Measurements from ENCODE around the gene FRMD4A.
"Not testable (repeated sequence)": the region's sequence is repeated elsewhere in the genome, so short reads cannot be mapped to it uniquely, and the experiment has no call there.

Gene FRMD4A

DNA sequence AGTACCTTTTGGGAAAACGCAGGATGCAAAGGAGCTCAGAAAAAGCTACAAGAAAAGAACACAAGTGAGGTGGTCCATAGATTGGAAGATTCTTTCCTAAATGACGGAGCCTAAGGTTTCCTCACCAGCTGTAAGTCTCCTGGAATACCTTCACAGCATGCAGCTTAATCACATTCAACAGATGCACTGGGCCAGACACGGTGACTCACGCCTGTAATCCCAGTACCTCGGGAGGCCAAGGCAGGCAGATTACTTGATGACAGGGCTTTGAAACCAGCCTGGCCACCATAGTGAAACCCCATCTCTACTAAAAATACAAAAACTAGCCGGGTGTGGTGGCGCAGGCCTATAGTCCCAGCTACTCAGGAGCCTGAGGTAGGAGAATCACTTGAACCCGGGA, 228.7 kb downstream of the FRMD4A start:
- DNase-seq (ENCODE audit: low read depth in 2 of 2): no peak

DNA sequence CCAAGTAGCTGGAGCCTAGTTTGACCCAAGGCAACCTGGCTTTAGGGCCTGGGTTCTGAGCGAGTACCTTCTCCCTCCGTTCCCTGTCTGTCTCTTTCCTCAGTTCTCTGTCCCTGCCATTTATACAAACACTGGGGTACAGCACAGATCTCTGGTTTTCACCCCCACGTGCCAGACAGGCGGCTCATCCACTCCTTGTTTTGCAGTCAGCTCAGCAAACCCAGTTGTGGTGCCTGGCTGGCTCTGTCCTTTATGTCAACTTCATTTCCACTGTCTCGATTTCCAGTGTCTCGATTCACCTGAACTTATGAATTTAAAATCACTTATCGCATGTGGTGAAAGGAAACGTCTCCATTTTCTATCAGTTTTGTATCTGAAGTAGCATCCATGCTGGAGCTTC, 230.8 kb downstream of the FRMD4A start:
- DNase-seq (ENCODE audit: low read depth in 2 of 2): no peak

DNA sequence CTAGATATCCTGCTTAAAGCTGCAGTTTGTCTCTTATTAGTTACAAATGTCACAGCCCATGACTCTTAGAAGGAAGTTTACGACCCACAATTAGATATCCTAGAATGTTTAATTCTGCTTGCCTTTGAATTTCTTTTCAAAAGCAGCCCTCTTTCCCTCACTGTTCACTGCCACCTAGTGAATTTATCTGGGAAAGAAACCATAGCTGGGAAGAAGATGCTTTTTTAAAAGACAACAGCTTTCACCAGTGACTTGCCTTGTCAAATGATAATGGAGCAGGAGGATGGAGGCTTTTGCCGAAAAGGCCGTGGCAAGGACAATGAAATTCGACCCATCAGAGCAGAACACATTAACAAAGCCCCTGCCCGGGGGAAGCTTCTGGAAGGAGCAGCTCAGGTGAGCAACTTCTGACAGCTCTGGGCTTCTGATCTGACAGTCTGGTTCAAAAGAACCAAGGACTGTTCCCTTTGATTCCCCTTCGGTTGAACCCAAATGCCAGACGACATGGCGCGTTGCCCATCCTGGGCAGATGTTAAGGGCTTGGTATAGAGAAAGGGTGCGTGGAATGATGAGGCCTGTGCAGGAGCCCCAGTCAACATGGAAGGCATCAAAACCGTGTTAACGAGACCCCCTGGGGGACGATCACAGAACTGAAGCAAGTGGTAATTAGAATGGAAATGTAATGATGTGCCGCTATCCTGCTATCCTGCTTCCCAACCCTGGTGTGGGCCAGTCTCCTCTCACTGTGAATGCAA, 236.8 kb downstream of the FRMD4A start:
- no peak for DNase-seq (ENCODE audit: low read depth in 2 of 2)

DNA sequence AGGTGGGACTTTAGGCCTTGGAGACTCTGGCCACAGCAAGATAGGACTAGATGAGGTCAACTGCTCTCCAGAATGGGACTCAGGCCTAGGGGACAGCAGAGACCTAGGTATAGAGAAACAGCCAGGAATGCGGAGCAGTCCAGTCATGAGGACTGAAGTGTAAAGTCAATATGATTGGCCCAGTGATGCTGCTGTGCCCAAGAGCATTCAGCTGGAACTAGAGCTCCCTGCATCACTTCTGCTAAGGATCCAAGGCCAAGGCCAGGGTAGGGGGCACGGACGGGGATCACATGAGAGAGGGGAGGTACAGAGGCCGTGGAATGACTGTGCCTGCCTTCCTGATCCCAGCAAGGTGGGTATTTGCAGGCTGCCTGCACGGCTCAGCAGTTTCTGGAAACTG, 237.9 kb downstream of the FRMD4A start:
- DNase-seq (ENCODE audit: low read depth in 2 of 2): no peak

DNA sequence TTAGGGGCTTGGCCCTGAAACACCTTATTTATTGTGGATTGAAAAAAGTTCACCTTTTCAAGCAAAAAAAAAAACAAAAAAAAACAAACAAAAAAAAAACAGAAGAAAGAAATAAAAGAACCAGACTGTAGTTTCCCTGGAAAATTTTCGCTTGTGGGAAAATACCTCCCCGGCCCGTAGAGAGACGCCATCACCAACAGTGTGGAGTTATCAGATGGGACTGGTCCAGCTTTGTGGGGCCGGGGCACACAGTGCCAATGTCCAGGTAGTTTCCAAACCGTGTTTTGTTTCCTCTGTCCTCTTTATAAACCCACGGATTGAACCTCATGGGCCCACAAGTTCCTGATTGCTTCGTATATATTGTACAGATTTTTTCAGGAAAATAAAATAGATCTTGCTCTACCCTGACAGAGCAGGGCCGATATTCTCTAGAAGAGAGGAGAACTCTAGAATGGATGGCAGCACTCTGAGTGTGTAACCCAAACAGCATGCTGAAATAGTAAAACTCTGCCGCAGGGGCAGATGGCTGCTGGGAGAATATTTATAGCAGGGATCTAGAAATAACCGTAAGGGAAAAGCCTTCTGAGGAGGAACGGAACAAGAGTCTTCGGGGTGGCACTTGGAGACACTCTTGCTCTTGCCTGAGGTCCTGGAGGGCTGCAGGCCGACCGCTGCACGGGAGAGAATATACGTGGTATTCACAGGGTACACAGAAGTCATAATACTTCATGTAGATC, 241.0 kb downstream of the FRMD4A start:
- no peak for DNase-seq (ENCODE audit: low read depth in 2 of 2)

DNA sequence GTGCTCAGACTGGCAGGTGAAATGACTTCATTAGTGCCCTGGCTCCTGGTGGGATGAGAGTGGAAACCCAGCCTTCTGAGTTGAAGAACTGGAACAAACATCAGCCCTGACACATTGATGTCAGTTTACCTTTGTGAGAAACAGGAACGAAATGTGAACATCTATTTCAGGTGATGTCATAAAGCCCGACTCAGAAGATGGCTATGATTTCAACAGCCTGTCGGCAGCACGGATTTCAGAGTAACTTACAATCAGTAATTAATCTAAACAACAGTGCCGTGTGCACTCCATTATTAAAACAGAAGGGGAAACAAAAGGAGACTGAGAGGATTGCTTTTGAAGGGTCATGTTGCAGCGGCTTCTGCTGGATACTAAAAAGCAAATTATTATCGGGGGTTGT, 243.2 kb downstream of the FRMD4A start:
- no peak for DNase-seq (ENCODE audit: low read depth in 2 of 2)

DNA sequence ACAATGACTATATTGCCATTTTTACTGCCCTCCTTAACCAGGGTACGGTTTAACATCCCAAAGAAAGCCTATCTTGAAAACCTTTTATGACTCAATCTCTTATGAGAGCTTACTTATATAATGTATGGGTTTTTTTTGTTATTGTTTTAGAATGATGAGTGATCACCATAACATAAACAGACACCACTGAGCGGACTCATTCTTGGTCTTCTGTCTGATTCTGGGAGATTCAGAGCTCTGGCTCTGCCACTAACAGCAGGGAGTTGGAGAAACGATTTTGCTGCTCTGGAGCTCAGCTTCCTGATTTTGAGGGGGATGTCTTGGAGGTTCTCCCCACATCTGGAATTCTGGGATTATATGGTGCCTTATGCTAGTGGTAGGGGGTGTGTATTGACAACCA, 244.1 kb downstream of the FRMD4A start:
- no peak for DNase-seq (ENCODE audit: low read depth in 2 of 2)

DNA sequence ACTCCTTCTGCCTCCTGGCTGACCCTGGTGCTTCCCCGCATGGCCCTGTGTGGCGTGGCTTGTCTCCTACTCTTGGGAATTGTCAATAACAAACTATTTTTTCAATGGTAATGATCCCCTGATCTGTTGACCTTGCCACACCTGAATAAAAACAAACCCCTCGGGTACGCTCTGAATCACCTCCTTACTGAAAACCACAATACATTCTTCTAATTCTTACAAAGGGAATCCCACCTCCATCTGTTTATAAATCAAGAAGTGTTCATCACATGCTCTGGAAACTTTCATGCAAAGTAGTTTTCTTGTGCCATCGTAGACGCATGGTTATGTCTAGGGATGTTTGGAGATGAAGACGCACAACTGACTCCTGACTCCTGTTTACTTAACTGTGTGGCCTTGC, 245.8 kb downstream of the FRMD4A start:
- no peak for DNase-seq (ENCODE audit: low read depth in 2 of 2)

DNA sequence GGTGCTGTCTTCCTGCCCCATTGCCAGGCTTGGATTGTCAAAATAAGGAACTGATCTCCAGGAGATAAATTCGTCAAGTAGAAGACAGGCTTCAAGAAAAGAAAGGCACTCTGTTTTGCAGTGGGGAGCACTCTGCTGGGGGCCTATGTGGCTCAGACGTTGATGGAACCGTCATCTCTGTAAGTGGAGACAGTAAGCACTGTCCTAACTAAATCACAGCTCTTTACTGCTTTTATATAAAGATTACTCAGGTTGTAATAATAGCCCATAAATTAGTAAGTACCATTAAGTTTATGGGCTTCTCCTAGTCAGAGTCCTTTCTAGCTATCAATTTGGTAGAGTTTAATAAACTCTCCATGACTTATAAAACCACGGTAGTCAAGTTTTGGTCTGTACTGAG, 249.9 kb downstream of the FRMD4A start:
- no peak for DNase-seq (ENCODE audit: low read depth in 2 of 2)

DNA sequence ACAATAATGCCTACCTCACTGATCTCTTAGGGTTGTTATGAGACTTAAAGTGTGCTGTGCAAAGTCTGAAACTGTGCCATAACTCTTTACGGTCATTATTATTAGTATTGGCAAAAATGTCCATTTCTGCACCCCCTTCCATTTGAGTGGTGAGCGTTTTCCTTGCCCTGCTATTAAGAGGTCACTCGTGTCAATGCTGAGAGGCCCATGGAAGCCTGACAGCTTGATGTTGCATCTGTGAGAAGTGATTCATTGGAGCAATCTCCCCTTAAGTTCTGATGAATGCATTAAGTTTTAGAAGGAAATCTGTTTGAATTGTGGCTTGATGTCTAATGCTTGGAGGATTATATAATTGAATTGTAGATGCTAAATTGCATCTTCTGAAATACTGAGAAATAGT, 253.3 kb downstream of the FRMD4A start:
- DNase-seq (ENCODE audit: low read depth in 2 of 2): no peak

DNA sequence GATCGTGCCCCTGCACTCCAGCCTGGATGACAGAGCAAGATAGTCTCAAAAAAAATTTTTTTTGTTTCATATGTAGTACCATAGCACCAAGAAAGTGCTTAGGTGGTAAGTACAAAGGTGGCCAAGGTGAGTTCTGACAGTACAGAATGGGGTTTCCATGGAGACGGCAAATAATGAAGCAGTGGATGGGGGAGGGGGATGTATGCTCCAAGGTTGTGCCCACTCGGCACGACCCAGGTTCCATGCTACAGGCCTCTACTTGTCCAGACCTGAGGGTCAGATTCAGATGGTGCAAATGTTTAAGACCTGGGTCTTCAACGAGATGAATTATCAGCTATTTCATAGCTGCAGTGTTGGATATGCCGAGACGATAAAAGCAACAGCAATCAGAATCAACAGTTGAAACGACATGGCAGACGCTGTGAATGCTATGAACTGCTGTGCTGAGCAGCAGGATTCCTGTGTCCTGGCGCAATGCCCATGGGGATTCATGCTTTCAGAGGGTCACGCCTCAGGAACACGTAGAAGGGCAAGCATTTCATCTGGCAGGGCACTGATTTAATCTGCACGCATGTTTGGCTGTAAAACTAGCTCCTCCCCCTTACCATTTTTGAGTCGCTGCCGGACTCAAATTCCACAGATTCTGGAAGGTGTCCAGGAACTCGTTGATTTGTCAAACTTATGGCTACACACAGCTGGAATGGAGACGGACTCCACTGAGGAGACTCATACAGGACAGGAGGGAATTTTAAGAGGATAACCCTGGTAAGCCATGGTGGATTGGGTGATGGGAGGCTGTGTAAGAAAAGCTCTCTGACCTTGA, 256.5 kb downstream of the FRMD4A start:
- DNase-seq (ENCODE audit: low read depth in 2 of 2): no peak

DNA sequence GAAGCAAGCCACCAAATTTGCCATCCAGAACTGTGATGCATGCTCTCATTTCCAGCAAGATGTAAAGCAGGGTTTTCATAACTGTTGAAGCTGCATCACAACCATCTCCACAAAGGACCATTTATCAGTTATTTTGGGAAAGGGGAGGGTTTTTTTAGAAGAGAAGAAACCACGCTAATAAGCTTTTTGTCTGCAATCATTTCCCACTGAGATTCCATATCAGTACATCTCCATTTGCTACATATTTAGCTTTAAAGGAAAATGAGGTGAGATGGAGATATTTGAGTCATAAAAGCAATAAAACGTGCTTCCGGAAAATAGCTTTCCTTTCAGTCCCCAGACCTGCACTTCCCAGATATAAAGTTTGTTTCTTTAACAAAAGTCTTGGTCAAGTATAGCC, 258.2 kb downstream of the FRMD4A start:
- DNase-seq (ENCODE audit: low read depth in 2 of 2): no peak

DNA sequence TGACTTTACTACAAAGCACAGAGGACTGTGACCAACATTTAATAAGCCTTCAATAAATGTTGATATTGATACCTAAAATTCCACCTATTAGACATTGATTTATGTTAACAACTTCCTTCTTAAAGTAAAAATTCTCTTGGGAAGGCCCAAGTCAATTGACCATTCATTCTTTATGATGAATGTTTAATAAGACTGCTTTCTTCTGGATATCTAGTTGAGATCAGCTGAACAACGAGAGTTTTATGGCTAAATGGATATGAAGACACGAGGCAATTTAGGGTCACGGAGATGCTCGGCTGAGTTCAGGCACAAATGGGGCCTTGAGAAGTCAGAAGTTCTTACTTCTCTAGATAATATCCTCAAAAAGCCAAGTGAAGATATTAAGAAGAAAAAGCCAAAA, 258.8 kb downstream of the FRMD4A start:
- DNase-seq (ENCODE audit: low read depth in 2 of 2): no peak

DNA sequence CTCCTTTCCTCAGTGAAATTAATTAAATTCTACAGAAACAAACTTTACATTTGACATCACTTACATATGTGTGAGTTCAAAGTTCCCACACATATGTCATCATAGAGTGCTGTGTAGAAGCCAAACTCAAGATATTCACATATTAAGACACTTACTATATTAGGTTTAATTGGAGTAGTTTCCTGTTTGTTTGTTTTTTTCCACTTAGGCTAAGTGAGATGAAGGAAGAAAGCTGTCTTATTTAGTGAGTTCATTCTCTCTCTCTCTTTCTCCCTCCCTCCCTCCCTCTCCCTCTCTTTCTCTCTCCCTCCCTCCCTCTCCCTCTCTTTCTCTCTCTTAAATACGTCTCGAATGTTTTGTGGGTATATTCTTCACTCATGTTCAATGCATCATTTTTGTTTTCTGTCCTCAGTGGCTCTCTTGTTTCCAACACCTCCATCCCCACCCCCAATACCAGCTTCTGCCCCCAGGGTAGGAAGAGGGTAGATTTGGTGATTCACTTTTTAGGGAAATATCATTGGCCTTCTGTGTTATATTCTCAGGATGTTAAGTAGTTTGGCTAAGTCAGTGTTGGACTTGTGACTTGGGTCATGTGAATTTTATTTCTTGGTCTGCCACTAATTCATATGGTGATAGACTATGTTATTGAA, 262.0 kb downstream of the FRMD4A start:
- DNase-seq (ENCODE audit: low read depth in 2 of 2): no peak

DNA sequence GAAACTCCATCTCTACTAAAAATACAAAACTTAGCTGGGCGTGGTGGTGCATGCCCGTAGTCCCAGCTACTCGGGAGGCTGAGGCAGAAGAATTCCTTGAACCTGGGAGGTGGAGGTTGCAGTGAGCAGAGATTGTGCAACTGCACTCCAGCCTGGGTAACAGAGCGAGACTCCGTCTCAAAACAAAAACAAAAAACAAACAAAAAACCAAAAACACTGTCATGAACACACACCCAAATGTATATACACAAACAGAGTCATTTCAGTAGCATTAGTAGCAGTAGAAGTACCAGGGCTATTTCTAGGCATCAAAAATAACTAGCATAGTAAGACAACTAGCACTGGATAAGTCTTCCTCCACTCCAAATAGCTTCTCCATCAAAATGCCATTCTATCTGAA, 263.1 kb downstream of the FRMD4A start:
- not testable (repeated sequence) for DNase-seq (ENCODE audit: low read depth in 2 of 2)

DNA sequence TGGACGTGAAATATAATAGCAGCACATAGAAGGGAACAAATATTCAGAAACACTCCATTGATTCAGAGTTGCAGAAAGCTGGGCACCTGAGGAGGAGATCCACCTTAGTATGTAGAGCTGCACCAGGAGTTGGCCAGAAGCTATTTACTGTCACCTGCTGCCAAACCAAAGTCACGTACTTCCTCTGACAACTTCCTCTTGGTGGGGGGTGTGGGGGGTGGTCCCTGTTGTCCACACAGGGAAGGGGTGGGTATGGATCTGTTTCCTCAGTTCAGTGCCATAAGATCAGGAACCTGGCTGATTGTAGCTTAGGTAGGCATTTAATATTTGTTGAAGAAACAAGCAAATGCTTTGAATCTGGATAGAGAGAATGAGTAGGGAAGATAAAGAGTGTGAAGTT, 264.6 kb downstream of the FRMD4A start:
- DNase-seq (ENCODE audit: low read depth in 2 of 2): no peak

DNA sequence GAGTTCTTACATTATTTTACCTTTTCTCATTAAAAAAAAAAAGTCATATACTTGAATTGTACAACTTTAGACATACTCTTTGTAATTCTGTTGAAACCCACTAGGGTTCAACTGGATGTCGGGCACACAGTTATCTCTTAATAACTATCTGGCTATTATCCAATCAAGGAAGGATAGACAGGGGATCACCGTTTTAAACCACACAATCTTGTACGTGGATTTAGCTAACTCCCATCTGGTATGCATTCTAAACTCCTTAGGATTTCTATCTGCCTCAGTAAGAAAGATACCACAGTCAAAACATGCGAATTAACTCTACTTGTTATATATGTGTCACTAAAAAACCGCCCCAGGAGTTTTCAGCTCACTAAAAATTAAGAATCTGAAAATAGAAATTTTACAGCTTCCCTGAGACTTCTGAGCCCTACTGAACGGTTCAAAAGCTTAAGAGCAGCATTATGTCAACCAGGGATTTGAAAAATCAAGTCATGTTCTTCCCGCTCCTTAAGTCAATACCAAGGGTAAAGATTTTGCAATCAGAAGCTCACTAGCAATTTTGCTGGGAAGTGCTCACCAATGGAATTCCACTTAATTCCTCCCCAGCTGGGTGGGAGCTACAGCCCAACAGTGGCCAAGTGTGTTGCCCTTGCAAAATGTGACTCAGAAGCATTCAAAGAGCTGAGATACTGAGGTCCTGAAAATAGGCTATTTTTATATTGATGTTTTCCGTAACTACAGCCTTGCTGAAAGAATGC, 267.0 kb downstream of the FRMD4A start:
- DNase-seq (ENCODE audit: low read depth in 2 of 2): no peak

DNA sequence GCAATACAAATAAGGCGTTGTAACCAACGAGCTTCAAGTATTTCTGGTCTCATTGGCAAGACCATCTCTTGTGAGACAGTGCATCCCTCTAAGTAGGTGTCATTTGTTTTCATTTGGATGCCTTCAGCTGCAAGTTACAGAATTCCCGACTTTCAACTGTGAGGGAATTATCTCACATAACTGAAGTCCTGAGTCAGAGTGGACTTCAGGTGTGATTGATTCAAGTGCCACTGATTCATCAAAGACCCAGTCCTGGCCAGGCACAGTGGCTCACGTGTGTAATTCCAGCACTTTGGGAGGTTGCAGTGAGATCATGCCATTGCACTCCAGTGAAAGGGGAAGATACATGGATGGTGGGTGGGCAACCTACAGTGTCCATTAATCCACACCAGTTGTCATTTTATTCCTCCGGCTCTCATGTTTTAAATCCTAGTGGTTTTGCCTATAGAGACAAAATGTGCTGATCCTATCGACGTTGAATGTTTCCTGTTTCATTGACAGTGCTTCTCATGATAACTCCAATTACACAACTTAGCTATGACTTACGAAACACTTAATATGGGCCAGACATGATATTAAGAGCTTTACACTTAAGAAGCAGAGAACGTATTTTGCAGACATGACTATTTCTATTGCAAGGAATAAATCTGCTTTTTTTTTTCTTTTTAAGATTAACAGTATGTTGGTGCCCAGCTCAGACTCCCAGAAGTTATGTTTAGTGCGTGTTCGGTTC, 268.0 kb downstream of the FRMD4A start:
- no peak for DNase-seq (ENCODE audit: low read depth in 2 of 2)

DNA sequence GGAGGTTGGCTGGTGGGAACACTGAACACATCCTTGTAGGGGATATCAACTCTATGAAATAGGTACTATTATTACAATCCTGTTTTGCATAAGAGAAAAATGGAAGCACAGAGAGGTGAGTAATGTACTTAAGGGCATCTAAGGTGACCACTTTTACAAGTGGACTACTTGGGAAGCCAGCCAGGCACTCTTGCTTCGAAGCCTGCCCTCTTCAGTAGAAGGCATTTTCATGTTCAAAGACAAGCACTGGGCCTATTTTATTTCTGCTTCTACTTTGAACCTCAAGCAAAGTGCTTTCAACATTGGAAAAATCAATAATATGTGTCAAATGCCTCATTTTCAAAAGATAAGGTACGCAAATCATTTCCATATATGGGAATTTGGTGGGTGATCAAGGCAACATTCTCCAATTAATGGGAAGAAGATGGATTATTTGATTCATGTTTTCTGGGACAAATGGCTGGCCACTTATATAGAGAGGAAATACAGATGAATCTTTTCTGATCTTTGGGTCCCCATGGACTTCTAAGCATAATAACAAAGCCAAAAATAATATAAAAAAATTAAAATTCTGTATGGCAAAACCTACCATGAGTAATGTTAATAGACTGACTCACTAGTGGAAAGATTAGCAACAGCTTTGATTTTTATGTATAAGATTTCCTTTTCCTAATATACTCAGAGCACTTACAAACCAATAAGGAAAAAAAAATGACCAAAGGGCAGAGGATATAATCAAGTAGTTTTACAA, 270.2 kb downstream of the FRMD4A start:
- DNase-seq (ENCODE audit: low read depth in 2 of 2): no peak
